Stimulated activated naive CD4-positive, alpha-beta T cell (primary cell): ENCODE data around the gene TRIM10.
"Not testable (repeated sequence)": the region's sequence is repeated elsewhere in the genome, so short reads cannot be mapped to it uniquely, and the experiment has no call there.

Experiments
- DNase-seq, 6 experiments: peaks; one replicate each; lab custom pipeline; 2025; lab: John Stamatoyannopoulos, UW

The TRIM10 gene

DNA sequence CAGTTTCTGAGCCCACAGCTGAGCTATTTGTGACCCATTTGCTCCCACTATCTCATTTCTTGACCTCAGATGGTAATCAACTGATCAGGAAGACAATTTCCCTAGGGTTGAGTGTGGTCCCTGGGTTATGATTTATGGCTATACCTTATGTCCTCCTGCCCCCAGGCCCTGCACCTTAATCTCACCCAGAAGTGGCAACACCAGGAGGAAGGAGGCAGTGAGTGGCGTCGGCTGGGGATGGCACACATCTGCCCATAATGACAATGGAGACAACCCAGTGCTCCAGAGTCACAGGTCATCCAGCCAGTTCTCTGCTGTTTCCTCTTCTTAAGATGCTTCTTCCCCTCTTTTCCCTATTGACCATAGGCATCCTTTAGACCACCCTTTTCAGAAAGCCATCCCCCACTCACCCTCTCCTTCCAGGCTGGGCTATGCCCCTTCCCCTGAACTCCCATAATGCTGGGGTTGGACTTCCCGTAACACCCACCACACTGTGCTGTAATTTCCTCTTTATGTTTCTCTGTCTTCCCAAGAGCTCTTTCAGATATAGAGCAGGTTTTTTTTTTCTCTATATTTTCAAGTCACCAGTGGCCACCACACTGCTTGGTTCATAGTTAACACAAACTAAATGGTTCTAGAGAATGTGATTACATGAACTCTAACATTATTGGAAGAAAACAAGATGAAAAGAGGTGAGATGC is 8.0 kb downstream of the TRIM10 start:
- DNase-seq: no peak

DNA sequence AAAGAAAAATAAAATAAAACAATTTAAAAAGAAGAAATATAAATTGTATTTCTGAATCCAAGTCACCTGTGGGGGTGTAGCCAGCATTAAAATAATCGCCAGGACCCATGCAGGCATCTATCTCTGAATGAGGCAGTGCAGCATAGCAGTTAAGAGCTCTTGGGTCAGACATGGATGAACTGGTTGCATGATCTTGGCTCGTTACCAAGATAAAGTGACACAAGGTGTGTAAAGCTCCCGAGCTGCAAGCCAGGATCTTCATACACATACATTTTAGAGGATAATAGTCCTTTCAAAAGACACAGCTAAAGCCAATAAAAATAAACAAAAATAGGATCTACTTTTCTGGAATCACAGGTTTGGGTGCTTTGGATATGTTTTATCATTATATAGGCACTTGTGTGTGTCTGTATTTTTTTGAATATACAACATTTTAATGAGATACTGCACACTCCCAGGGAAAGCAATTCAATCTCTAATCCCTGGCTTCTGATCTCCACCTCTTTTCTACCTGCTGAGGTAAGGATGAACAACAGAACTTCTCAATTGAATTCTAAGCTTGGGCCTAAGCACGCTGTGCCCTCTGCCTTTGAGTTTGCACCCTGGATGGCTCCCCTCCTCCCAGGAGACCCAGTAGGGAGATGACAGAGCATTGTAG is 8.9 kb downstream of the TRIM10 start:
- DNase-seq: no peak

DNA sequence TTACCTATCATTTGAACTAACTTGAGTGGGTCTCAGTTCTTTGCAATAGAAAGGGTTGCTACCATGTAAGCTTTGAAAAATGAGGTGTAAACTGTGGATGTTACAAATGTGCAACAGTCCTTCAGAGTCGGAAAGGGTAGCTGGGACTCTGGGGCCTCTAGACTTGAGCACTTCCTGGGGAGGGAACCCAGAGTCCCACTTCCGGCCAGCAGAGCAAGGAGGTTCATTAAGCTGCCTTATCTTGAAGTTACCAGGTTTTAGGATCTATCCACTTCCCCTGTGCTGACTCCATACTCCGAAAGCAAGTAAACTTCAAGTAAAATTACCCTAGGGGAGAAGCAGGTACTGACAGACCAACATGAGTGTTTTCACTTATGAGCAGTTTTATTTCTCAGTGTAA is 9.4 kb downstream of the TRIM10 start:
- no peak for DNase-seq

DNA sequence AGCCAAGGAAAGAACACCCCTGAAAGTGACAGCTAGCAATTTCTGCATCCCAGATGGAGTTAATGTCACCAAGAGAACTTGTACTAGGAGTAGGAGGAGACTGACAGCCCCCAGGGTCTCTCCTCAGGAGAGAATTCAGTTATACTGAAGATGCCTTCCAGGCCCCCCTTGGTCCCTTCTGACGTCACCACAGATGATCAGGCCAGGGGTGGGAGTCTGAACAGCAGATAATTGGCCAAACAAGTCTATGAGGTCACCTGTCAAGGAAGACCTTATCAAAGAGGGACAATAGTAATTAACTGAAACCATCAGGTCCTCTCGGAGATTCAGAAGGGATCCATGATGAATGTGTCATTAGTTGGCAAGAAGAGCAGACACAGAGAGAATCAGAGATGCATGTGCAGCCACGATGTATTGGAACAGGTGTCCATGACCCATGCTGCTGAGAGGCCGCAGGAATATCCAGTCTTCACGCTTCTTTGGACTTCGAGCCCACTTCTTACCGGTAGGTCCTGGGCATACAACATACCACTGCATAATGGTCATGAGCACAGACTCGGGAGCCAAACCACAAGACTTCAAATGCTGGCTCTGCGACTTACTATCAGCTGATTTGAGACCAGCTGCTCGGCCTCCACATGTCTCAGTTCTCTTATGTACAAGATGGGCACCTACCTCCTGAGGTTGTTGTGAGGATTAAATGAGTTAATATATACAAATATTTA is 10.2 kb downstream of the TRIM10 start:
- no peak for DNase-seq

DNA sequence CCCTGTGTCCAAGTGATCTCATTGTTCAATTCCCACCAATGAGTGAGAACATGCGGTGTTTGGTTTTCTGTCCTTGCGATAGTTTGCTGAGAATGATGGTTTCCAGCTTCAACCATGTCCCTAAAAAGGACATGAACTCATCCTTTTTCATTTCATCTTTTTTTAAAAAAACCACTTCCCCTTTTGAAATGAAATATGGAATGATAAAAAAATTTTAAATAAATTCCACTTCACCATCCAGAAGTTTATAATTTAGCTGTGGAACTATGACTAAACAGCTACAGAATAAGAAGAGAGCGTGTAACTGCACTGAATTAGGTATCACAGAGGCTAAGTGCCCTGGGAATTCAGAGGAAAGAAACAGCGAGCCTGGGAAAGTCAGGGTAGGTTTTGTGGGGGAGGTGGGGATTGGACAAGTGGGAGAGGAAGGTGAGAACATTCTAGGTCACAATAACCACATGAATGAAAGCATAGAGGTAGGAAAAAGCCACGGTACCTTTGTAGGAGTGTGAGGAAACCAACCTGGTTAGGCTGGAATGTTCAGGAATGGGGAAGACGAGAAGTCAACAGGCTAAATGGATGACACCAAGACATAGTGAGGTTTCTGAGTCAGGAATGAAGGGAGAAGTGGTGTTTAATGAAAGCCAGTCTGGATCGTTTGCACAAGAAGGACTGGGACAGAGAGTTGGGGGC is 11.0 kb downstream of the TRIM10 start:
- no peak for DNase-seq

DNA sequence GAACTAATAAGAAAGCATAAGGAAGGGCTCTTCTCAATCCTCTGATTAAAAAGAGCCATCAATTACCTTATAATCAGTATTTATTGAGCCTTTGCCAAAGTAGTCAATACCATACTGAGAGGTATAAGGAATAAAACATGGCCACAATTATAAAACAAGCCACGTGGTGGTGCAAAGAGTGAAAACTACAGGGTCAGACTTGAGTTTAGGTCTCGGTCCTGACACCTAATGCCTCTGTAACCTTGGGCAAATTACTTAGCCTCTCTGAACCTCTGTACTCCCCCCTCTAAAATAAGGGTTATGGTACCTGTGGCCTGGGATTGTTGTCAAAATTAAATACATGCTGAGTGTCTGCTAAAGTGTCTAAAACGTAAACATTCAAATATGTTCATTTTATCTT is 11.8 kb downstream of the TRIM10 start:
- no peak for DNase-seq

DNA sequence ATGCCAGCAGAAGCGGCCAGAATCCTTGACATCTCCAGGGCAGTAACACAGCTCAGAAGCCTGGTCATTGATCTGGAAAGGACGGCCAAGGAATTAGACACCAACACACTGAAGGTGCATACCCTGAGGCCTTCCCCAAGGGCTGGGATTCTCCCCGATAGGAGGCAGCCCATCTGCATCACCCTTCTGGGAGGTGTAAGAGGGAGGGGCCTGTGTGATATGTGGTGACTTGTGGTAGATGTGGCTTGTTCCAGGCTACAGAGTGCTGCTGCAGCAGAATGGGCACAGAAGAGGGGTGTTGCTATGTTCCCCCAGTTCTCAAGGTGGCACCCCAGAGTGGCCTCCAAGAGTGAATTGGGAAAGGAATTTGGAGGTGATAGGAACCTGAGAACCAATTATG is 13.9 kb downstream of the TRIM10 start:
- no peak for DNase-seq

DNA sequence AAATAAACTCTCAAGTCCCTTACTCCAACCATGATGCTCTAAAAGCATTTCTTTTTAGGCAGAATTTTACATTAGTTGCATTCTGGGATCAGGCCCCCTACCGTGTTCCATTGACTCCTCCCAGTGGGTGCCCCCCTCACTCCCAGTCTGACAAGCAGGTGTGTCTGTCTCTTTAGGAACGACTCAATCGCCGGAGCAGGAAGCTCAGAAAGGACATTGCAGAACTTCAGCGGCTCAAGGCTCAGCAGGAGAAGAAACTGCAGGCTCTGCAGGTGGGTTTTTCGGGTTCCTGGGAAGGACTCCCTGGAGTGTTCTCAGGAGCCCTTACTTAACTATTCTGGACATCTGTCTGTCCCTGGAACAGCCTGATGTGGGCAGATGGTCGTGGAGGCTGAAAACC is 15.2 kb downstream of the TRIM10 start:
- no peak for DNase-seq

DNA sequence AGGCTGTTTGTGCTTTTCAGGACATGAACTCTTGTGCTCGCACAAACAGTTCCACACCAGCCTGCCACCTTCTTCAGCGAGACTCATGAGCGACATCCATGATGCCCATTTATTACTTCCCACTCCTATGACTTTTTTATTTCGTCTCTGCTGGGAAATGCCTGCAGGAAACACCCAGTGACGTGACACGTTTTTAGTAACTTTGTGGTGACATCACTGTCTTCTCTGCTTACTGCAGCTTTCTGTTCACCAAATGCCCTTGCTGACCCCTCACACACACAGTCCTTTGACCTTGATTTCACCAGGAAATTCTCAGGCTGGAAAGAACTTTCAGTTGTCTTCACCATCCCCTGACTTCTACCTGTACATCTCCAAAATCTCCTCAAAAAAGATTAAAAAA is 16.2 kb downstream of the TRIM10 start:
- no peak for DNase-seq

DNA sequence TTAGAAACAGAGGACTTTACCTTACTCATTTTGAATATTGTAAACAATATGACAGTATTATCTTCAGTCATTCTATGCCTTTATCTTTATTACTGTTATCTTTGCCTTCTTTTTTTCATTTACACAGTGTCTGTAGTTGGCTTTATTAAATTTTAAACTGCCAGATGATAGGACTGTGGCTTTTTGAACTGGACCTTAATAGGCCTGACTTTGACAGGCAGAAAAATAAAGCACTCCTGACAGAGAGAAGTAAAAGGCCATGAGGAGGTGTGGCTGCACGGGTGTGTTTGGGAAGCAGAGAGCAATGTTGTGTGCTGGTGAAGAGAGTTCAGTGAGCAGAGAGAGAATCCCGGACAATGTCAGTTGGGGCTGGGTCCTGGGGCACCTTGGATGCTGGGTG is 17.2 kb downstream of the TRIM10 start:
- no peak for DNase-seq

DNA sequence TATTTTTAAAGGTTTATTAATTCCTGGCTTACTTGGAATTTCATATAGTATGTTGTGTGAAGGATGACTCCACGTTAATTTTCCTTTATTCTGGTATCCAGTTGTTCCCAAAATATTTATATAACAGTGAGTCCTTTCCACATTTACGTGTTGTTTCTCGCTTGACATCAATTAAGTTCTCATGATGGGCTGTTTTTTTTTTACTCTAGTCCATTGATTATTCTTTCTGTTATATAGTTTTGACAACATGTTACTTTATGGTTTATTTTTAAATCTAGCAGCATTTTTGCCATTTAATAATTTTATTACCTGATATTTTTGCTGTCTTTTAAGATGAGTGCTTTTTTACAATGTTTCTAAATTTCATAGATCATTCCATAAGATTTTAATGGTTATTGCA is 18.3 kb downstream of the TRIM10 start:
- DNase-seq: no peak

DNA sequence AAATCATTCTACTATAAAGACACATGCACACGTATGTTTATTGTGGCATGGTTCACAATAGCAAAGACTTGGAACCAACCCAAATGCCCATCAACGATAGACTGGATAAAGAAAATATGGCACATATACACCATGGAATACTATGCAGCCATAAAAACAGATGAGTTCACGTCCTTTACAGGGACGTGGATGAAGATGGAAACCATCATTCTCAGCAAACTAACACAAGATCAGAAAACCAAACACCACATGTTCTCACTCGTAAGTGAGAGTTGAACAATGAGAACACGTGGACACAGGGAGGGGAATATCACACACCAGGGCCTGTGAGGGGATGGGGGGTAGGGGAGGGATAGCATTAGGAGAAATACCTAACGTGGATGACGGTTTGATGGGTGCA is 20.8 kb downstream of the TRIM10 start:
- not testable (repeated sequence) for DNase-seq

DNA sequence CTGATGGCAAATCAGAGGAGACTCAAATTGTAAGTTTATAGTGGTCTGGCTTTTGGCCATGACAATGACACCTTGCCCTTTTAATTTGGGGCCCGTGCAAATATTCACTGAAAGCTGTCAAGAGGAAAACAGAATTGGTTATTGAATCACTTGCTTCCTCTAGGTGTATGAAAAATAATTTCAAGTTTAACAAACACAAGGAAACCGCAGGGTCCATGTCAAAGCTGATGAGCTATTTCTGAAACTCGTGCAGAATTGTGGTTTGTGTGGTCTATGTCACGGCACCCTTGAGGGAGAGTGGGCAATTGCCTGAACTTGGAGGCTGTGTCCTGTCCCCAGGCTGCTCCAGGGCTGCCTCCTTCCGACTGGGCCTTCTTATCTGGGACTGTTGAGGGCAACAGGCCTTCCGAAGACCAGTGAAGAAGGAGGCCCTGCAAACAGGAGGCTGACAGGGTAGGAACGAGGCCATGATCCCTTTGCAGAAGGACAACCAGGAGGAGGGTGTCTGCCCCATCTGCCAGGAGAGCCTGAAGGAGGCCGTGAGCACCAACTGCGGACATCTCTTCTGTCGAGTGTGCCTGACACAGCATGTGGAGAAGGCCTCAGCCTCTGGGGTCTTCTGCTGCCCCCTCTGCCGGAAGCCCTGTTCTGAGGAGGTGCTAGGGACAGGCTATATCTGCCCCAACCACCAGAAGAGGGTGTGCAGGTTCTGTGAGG is 24.3 kb downstream of the TRIM10 start:
- DNase-seq: no peak

DNA sequence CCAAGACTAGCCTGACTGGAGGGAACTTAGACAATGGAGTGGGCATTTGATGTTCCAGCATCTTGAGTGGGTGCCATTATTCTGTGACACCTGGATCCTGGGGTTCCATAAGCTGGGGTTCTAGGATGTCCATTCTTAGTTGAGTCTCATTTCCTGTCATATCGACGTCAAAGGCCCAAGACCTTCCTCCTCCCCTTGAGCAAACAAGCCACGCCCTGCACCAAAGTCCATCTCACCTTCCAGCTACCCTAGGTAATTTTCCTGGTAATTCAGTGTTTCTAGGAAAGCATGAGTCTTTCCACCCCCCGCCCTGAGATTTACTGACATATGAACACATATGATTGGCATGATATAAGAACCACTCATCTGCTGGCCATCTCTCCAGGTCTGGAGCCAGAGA is 25.3 kb downstream of the TRIM10 start, which contains the start of gene TRIM40:
TSS of gene TRIM40 (plus strand) at position 384 of the 400 bp plus-strand sequence. CDS start 897 bp downstream, outside the sequence.
- no peak for DNase-seq

DNA sequence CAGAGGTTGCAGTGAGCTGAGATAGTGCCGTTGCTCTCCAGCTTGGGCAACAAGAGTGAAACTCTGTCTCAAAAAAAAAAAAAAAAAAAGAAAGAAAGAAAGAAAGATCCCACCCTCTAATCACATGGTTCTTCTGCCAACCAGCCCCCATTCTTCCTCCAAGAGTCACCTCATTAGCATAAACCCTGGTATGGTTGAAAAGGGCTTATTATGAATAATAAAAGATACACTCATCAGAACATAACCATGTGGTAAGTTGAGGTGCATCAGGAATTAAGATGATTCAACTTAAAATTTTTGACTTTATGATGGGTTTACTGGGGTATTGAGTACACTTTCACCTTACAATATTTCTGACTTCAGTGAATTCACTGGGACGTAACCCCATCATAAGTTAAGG is 25.9 kb downstream of the TRIM10 start:
- DNase-seq: no peak

DNA sequence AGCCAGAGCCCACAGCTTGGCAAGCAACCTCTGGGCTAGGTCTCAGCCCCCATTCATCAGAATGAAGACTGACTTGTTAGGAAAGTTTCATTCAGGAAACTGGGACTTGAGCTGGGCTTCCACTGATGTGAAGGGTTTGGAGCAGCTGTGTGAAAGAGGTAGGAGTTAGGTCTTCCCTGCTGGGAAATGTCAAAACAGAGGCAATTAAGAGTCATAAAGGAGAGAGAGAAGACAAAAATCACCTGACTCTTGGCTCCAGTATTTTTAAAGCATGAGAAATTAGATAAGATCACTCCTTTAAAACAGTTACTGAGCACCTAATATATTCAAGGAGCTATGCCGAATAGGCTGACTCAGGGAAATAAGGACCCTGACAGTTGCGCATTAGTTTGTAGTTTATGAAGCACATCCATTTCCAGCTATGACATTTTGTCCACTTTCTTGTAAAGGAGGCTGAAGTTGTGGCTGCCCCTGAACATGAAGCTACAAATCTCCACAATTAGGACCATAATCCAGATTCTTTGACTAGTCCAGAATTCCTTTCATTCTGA is 29.0 kb downstream of the TRIM10 start:
- no peak for DNase-seq

DNA sequence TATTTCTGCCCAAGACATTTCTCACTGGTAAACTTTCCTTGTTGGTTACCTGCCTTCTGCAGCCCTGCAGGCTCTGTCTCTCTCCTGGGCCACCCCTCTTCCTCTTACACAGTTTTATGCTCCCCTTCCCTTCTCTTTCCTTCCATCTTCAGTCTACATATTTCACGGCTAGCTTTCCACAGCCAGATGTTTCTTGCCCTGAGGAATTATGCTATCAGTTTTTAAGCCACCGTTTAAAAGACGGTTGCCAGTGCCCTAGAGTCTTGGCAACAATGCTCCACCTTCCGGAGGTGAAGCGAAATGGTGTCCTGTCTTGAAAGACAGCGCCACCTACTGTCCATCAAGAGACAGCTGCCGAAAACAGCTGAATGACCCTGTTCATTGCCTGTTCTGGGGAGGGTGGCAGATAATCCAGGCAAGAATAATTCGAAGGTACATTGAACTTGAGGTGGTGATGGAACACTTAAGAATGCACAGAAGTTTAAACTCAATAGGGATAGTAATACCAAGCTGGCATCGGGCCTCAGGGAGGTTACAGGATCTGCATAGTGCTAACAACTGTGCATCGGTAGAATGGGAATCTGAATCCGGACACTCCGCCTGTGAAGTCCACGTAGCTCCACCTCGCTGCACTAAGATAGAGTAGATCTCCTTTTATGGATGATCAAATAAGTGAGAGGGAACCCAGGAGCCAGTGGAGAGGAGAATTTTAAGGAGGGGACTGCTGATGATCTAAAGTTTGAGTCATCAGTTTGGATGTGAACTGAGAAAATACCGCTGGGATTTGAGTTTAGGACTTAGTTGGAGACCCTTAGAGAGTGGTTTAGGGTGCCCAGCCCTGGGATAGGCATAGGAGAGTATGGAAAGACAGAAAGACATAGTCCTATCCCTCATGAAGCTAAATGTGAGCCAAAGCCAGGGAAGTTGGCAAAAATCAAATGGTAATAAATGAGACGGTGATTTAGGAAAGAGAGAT is 29.8 kb downstream of the TRIM10 start:
- DNase-seq: peak; percentile 19 to 83 (median 58)

DNA sequence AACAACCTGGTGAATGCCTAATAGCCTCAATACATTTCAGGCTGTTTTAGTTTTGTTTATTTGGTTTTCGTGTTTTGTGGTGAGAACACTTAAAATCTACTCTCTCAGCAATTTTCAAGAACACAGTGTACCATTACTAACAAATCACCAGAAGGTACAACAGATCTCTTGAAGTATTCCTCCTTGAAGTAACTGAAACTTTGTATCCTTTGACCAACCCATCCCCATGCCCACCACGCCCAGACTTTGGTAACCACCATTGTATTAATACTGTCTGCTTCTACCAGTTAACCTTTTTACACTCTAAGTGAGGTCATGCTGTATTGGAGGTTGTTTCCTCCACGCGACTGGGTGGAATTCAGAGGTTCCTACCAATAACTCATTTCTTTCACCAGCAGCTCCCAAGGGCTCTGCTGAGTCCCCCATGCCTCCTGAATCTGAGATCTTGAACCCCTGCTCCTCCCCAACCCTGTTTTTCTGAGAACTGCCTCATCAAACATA is 30.8 kb downstream of the TRIM10 start:
- DNase-seq: no peak

DNA sequence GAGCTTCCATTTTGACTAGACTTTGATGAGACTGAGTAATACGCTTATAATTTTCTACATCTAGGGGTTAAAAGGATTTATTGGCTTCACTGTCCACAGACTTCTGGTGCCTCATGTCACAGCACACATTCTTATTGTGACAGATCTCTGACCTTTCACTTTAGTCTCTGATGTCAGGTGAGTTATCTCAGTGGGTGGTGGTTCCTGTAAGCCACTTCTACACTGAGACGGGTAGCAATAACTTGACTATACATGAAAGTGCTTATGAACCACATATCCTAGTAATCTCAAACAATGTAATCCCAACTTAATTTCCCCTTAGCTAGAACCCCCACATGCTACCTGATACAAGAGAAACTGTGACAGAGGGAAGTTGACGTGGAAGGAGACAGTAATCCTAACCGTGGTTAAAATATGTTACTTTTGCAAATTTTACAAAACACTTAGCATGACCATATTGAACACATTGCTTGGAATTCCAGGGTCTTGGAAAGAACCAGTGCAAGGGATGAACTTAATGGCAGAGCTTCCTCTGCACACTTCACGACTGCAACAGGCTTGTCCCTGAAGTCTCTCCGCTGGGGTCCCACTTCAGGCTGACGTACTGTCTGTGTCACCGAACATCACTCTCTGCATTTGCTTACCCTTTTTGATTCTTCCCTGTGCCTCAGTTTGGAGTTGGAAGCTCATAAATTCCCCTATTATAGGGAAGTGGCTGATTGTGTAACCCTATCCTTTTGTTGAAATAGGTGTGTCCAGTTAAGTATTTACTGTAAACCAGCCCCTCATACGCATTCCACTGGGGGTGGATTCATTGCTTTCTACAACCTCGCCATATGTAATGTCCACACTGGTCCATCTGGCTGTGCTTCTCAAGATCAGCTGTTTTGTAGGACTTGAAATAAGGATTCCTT is 31.5 kb downstream of the TRIM10 start:
- no peak for DNase-seq
